Breast epithelium (tissue), 4 donors: Measurements from ENCODE around the gene WWOX. TPM values are rescaled to one million over a fixed set of nuclear protein-coding genes. Genes with fewer than 3 reads are reported as not detected.

Experiments
- DNase-seq, 2 donors: peaks; one replicate each; pipeline ENCODE4 v3.0.0-alpha.2; 2019; ENCODE audit warnings: low spot score in 2 of 2
- H3K27ac ChIP-seq, 2 donors: fragments of 200-600 bp; sonication (generic) in 1 of 2; one replicate each; pipeline ENCODE4 v1.5.1; 2016 to 2019; ENCODE audit warnings: mild to moderate bottlenecking in 1 of 2
- H3K27me3 ChIP-seq, 2 donors: fragments of 200-600 bp; sonication (generic) in 1 of 2; one replicate each; pipeline versions ENCODE4 v1.5.1 to v1.6.0; 2017 to 2019; ENCODE audit warnings: control low read depth in 1 of 2, mild to moderate bottlenecking in 1 of 2
- H3K36me3 ChIP-seq: fragments of 200-600 bp; one replicate; pipeline ENCODE4 v1.5.1; 2019
- H3K4me1 ChIP-seq, 2 donors: fragments of 200-600 bp; sonication (generic); one replicate each; pipeline ENCODE4 v1.5.1; 2016 to 2019; ENCODE audit warnings: control low read depth in 1 of 2
- H3K4me3 ChIP-seq, 3 donors: fragments of 200-600 bp; sonication (generic); 1 replicate in 2 of 3; 2 replicates in 1 of 3; pipeline ENCODE4 v1.5.1; 2016 to 2019; ENCODE audit warnings: mild to moderate bottlenecking in 3 of 3, moderate library complexity in 2 of 3
- H3K9me3 ChIP-seq, 2 donors: fragments of 200-600 bp; sonication (generic) in 1 of 2; one replicate each; pipeline ENCODE4 v1.5.1; 2016 to 2019; ENCODE audit warnings: control low read depth in 1 of 2
- POLR2A ChIP-seq: fragments of 450-650 bp; IDR thresholded peaks from one replicate; pipeline ENCODE4 v1.6.1; 2016; ENCODE audit warnings: antibody characterized with exemption, mild to moderate bottlenecking, moderate library complexity
- POLR2AphosphoS5 ChIP-seq, 3 donors: sonication (generic); formaldehyde crosslinking; IDR thresholded peaks; one replicate each; pipeline ENCODE4 v1.6.1; 2017; ENCODE audit warnings: antibody characterized with exemption in 3 of 3
- intact Hi-C: fragments of 100-400 bp; cut with DNase I; formaldehyde crosslinking; loops from one replicate; pipeline ENCODE4 v1.15.1; 2023; ENCODE audit warnings: low total_unique reads
- total RNA-seq, 3 donors: library from RNA; depleted of rRNA; stranded (reverse); fragments of >200 nt; gene quantifications; one replicate each; pipeline ENCODE4 v1.1.0, GENCODE V29; 2016
- TF ChIP-seq, protein P1 (sequence below), 3 donors: fragments of 450-650 bp; IDR thresholded peaks; one replicate each; pipeline ENCODE4 v1.5.1; 2016 to 2017; ENCODE audit warnings: antibody characterized with exemption in 3 of 3, mild to moderate bottlenecking in 3 of 3, moderate library complexity in 3 of 3

WWOX gene
- total RNA-seq, 3 donors from 2014 or later, result 42.9 to 73.6 (median 43.4) TPM

DNA sequence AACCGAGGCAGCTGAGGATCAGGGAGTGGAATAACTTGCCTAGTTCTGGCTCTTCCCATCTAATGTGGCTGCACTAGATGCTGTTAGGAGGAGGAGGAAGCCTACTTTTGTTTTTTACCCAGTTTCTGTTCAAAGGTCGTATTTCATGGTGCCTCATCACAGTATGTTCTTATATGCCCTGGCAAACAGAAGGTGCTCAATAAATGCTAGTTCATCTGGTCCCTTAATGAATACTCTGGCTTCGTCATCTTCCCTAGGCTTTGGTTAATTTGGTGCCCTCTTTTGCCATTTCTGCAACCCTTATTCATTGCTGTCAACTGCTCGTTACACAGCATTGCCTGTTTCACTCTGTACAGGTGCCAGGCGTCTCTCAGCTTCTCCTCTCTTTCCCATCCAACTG lies 151.7 kb downstream of the WWOX start:
- DNase-seq, result no peak
- H3K27me3 ChIP-seq, result no peaks in the 10 kb centered on the region
- H3K9me3 ChIP-seq, result no peaks in the 10 kb centered on the region
- no peaks in the 10 kb centered on the region for H3K36me3 ChIP-seq
- H3K27ac ChIP-seq, result no peak overlapping the region
- intact Hi-C loops, result no loop called here
- no peaks in the 10 kb centered on the region for H3K4me1 ChIP-seq
- no peak overlapping the region for H3K4me3 ChIP-seq
- TF ChIP-seq POLR2AphosphoS5 (IDR thresholded peaks at IDR 0.05) (no peak), POLR2A (no peak)
- TF ChIP-seq, protein P1, sequence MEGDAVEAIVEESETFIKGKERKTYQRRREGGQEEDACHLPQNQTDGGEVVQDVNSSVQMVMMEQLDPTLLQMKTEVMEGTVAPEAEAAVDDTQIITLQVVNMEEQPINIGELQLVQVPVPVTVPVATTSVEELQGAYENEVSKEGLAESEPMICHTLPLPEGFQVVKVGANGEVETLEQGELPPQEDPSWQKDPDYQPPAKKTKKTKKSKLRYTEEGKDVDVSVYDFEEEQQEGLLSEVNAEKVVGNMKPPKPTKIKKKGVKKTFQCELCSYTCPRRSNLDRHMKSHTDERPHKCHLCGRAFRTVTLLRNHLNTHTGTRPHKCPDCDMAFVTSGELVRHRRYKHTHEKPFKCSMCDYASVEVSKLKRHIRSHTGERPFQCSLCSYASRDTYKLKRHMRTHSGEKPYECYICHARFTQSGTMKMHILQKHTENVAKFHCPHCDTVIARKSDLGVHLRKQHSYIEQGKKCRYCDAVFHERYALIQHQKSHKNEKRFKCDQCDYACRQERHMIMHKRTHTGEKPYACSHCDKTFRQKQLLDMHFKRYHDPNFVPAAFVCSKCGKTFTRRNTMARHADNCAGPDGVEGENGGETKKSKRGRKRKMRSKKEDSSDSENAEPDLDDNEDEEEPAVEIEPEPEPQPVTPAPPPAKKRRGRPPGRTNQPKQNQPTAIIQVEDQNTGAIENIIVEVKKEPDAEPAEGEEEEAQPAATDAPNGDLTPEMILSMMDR (IDR thresholded peaks at IDR 0.05), result no peak

DNA sequence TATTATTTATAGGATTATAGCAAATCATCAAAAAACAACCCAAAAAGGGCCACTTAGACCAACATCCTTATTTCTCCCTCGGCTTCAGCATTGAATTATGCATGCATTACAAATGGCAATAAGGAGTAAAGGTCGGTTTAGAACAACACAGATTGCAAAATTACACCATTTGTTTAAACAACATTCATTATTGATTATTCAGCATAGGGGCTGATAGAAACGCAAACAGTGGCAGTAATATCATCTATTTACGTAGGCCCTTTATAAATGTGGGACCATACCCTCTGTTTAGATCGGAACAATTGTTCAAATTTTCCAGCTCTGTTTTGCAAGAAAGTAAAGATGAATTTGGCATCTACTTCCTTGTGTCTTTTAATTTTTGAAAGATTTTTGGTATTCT lies 153.3 kb downstream of the WWOX start:
- Histone ChIP-seq H3K9me3 (no peaks in the 10 kb centered on the region), H3K36me3 (no peaks in the 10 kb centered on the region), H3K4me1 (no peaks in the 10 kb centered on the region), H3K27me3 (no peaks in the 10 kb centered on the region), H3K4me3 (no peak overlapping the region), H3K27ac (no peak overlapping the region)
- intact Hi-C loops, result no loop called here
- DNase-seq, result no peak
- TF ChIP-seq, protein P1 (IDR thresholded peaks at IDR 0.05), result no peak
- no peak for TF ChIP-seq POLR2A
- TF ChIP-seq POLR2AphosphoS5 (IDR thresholded peaks at IDR 0.05), result no peak

DNA sequence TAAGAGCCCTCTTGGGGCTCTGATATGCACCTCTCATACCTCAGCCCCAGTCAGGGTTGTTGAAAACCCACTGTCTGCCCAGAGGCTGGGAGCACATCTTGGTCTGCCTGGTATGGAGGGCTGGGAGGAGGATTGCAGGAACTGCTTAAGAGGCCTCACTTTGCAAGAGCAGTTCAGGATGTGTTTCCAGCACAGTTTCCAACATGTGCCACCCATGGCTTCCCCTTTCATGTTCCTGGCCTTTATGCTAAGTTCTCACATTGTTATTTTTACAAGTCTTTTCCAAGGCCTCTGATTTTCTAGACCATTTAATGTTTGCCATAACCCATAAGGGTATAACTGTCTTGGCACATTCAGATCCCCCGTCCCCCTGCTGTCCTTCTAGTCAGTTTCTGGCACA lies 155.4 kb downstream of the WWOX start:
- Histone ChIP-seq H3K36me3 (no peaks in the 10 kb centered on the region), H3K27me3 (no peaks in the 10 kb centered on the region), H3K9me3 (no peaks in the 10 kb centered on the region), H3K4me3 (no peak overlapping the region), H3K4me1 (no peaks in the 10 kb centered on the region), H3K27ac (no peak overlapping the region)
- intact Hi-C loops, result no loop called here
- no peak for DNase-seq
- TF ChIP-seq POLR2AphosphoS5 (IDR thresholded peaks at IDR 0.05), result no peak
- TF ChIP-seq POLR2A, result no peak
- TF ChIP-seq, protein P1 (IDR thresholded peaks at IDR 0.05), result no peak

DNA sequence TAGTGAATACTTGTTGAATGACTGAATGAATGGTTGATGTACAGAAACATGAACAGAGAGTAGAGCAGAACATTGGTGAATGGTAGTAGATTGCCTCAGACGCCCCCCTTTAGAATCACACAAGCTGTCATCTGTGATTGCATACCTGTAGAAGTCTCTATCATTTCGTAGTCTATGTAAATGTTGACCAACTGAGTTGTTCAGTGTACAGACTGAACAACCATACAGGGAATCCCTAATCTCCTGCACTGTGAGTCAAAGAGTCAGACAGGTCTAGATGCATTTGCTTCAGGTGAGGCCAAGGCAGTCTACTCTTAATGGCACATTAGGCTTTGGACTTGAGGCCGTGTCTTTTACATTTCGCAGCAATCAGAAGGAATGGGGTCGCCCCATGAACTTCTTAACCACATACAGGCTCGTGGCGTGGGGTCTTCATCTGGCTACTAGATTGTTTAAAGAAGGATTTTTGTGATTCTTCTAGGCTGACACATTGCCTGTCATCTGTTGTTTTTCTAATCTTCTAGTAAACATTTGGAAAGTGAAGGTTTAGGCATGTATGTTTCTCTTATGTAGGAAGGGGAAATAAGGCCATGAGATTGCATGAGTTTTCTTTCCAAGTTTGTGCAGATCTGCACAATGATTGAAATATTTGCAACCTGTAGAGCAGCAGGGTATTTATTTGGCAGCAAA lies 157.4 kb downstream of the WWOX start:
- no peak for DNase-seq
- Histone ChIP-seq H3K27ac (no peak overlapping the region), H3K4me3 (no peak overlapping the region), H3K4me1 (no peaks in the 10 kb centered on the region), H3K36me3 (no peaks in the 10 kb centered on the region), H3K9me3 (no peaks in the 10 kb centered on the region), H3K27me3 (no peaks in the 10 kb centered on the region)
- TF ChIP-seq, protein P1 (IDR thresholded peaks at IDR 0.05), result no peak
- no peak for TF ChIP-seq POLR2A
- TF ChIP-seq POLR2AphosphoS5 (IDR thresholded peaks at IDR 0.05), result no peak
- intact Hi-C loops, result no loop called here

DNA sequence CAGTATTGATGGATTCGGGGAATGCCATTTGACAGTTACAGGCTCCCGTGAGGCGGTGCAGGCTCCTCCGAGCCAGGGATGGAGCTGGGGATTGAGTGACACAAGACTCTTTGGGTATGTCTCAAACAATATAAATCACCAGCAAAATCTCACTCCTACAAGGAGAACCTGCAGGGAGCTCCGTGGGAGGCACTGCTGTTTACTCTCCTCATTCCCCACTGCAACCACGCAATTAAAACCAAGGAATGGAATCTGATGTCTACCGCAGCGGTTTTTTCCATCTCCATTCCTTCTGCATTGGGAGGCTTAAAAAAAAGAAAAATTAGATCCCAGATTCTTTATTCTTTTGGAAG lies 157.9 kb downstream of the WWOX start:
- TF ChIP-seq POLR2AphosphoS5 (IDR thresholded peaks at IDR 0.05) (no peak), POLR2A (no peak)
- TF ChIP-seq, protein P1 (IDR thresholded peaks at IDR 0.05), result no peak
- H3K27me3 ChIP-seq, result no peaks in the 10 kb centered on the region
- no peak overlapping the region for H3K27ac ChIP-seq
- H3K4me1 ChIP-seq, result no peaks in the 10 kb centered on the region
- DNase-seq, result no peak
- intact Hi-C loops, result no loop called here
- no peak overlapping the region for H3K4me3 ChIP-seq
- H3K36me3 ChIP-seq, result no peaks in the 10 kb centered on the region
- no peaks in the 10 kb centered on the region for H3K9me3 ChIP-seq
